ENCODE results near the gene CDH20.

Gene CDH20

DNA sequence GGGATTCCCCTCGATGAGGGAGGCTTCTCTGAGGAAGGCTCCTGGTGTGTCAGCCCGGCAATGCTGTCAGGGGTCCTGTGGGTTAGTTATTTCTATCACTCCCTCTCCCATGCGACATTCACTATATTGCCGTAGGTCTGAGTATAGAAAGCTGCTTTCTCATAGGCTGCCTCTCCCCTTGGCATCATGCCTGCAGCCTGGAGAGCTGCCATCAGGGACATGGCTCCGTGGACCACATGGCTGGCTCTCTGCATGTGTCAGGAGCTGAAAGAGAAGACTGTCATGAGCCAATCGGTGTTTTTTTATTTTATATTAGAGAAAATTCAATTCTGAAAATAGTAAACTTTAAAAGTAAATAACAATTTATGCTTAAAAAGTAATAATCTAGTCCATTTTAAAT lies 198.0 kb downstream of the CDH20 start:
- no peak for DNase-seq (ENCODE audit: low spot score)

DNA sequence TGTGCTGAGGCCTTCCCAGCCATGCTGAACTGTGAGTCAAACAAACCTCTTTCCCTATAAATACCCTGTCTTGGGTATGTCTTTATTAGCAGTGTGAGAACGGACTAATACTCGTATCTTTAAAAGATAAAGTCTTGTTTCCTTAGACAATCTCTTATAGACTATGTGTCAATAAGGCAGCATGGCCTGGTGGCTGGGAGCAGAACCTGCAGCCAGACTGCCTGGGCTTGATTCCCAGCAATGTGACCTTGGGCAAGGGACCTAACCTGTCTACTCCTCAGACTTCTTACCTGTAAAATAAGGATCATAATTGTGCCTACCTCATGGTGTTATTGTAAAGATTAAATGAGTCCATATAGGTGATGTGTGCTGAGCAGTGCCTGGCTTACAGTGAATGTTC lies 198.7 kb downstream of the CDH20 start:
- DNase-seq (ENCODE audit: low spot score): no peak

GRCh38 chr18:61535401-61535800 lies 202.2 kb downstream of the CDH20 start:
- DNase-seq (ENCODE audit: low spot score): no peak

- no peak for DNase-seq (ENCODE audit: low spot score)
Observed at GRCh38 chr18:61541673-61542072, 208.4 kb downstream of the CDH20 start.

DNA sequence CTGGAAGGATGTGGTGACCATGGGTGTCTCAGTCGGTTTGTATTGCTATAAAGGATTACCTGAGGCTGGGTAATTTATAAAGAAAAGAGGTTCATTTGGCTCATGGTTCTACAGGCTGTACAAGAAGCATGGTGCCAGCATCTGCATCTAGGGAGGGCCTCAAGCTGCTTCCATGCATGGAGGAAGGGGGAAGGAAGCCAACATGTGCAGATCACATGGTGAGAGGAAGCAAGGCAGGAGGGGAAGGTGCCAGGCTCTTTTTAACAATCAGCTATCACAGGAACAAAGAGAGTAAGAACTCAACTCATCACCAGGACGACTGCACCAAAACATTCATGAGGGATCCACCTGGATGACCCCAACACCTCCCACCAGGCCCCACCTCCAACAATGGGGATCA lies 209.4 kb downstream of the CDH20 start:
- no peak for DNase-seq (ENCODE audit: low spot score)

- DNase-seq (ENCODE audit: low spot score): no peak
Observed at GRCh38 chr18:61543518-61543917, 210.3 kb downstream of the CDH20 start.

DNA sequence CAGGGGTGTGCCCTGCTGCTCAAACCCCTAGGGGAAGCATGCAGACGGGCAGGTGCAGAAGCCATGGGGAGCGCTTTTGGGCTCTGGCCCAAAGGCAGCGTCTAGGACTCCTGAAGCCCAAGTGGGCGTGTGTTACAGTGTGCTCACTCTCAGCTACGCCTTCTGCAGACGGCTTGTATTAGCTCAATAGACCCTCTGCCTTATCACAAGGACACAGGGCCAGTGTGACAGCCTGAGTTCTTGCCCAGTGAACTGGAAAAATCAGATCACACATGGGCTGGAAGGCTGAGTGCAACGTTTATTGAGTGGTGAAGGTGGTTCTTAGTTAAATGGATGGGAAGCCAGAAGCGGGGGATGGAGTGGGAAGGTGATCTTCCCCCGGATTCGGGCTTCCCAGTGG lies 210.9 kb downstream of the CDH20 start:
- DNase-seq (ENCODE audit: low spot score): no peak

DNA sequence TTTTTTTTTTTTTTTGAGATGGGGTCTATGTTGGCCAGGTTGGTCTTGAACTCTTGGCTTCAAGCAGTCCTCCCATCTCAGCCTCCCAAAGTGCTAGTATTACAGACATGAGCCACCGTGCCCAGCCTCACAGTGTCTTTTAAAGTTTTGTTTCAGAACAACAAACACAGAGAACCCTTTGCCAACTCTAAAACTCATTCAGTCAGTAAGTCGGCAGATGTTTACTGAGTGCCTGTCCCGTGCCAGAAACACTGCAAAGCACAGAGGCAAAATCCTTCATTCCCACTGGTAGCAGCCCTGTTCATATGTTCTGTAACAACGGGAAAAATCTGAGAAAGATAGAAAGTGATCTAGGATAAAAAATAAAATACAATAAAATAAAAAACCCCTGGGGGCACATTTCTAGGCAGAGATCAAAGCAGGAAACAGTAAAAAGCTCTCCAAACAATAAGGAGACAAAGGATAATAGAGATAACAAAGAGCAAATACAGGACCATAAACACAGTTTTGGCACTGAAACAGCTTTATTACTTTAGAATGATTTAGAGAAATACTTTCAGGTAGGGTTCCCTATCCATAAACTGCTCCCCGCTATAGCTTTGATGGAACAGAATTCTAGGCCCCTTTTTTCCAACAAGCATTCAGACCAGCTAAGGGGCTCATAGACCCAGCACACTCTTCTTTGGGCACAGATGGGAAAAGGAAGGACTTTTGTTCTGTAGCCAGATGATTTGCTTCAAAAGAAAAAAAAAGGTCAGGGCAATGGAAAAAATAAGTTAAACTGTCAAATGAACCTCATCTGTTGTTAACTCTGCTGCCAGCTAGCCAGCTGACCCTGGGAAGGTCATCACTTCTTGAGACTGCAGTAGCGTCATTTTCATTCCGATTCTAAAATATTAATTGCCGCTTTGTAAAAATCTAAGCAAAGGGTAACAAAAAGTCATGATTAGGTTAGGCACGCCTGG lies 212.3 kb downstream of the CDH20 start:
- DNase-seq (ENCODE audit: low spot score): no peak

DNA sequence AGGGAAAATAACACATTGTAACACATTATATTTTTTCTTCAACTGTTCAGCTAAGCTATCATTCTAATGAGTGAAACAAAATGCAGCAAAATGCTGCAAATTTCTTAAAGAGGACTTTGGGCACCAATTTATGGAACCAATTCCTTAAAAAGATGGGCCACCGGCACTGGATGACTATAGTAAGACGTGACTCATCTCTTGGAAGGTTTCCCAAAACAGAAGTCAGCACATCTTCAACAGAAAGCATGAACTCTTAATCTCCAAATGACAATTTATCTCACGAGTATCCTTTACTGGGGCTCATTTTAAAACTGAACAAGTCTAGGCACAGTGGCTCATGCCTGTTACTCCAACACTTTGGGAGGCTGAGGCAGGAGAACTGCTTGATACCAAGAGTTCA lies 213.4 kb downstream of the CDH20 start:
- DNase-seq (ENCODE audit: low spot score): no peak

DNA sequence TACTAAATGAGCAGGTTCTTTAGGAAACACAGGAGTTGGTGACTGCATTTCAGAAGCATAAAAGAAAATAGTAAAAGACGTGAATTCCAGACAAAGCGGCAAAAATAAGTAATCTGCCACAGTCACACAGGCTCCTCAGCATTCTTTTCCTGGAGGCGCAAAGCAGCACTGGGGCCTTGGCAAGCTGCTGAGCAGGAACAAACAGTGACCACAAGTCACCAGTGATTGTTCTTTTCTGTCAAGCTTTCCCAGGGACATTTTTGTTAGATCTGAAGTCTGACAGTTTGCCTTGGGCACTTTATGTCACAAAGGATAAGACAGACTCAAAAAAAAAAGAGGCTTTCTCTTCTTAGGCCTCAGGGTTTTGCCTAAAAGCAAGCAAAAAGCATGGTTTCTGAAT lies 216.2 kb downstream of the CDH20 start:
- DNase-seq (ENCODE audit: low spot score): no peak

DNA sequence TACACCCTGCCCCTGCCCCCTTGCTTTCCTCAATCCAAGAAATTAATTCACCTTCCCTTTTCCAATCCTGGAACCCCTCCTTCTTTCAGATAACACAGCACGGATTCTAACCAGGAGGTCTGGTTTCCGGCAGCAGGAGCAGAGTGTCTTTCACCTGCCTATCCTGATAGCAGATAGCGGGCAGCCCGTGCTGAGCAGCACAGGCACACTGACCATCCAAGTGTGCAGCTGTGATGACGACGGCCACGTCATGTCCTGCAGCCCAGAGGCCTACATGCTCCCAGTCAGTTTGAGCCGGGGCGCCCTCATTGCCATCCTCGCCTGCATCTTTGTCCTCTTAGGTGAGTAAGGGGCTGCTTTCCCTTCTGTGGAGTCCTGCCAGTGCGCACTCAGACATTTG lies 216.7 kb downstream of the CDH20 start:
- no peak for DNase-seq (ENCODE audit: low spot score)

GRCh38 chr18:61551586-61551985 lies 218.4 kb downstream of the CDH20 start:
- no peak for DNase-seq (ENCODE audit: low spot score)

- no peak for DNase-seq (ENCODE audit: low spot score)
Observed at GRCh38 chr18:61553045-61553659, 219.9 kb downstream of the CDH20 start.

- no peak for DNase-seq (ENCODE audit: low spot score)
Observed at GRCh38 chr18:61554117-61554776, 221.0 kb downstream of the CDH20 start.

DNA sequence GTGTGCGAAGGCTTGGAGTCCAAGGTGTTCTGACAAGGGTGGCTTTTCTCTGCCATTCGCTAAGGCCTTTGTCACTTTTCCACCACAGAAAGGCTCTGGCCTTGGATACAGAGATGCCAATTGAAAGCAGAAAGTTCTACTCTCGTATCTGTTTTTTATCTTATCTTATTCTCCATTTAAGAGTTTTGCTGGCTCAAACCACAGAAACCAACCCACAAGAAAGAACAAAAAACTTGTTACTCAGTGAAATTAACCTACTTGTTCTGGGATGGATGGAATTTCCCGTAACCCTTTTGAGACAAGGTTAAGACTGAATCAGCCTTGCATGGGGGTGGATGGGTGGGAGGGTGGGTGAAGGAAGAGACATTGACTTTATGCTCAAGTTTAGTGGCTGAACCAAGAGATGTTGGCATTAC lies 221.7 kb downstream of the CDH20 start:
- DNase-seq (ENCODE audit: low spot score): no peak

GRCh38 chr18:61556316-61556715 lies 223.1 kb downstream of the CDH20 start:
- DNase-seq (ENCODE audit: low spot score): no peak

GRCh38 chr18:61556862-61557261 lies 223.6 kb downstream of the CDH20 start:
- DNase-seq (ENCODE audit: low spot score): no peak

GRCh38 chr18:61569176-61569892 lies 236.1 kb downstream of the CDH20 start:
- no peak for DNase-seq (ENCODE audit: low spot score)

- no peak for DNase-seq (ENCODE audit: low spot score)
Observed at GRCh38 chr18:61570070-61570469, 236.8 kb downstream of the CDH20 start.

DNA sequence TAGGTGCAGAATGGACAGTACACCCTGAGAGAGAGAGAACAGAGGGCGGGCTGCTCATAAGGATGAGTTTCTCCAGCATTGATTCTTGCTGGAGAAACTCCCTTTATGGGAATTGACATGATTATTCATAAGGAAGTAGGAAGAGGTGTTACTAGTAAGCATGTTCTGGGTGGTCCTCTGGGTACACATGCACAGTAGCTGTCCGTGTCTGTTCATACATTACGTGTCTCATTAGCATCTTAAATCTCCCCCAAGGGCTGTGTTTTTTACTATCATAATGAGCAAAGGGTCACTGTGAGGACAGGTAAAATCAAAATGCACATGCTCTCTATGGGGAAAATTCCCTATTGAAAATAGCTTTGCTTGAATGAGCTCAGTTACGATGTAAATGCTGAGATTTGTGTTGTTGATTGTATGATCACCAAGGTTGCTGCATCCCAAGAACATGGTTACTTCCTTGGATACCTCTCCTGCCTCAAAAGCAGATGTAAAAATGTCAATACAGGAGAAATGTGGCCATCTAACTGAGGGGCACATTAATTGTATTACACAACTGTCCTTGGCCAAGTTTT lies 238.9 kb downstream of the CDH20 start:
- DNase-seq (ENCODE audit: low spot score): no peak

DNA sequence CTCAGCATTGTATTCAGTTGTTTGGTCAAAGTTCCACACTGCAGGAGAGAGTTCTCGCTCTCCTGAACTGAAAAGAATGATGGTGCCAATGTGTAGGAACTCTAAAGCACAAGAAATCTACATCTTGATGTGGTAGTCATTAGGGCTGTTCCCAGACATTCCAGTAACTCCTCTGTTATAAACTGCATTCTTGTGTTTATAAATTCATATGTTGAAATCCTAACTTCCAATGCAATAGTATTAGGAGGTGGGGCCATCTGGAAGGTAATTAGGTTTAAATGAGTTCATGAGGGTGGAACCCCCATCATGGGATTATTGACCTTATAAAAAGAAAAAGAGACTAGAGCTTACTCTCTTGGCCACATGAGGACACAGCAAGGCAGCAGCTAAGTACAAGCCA lies 239.6 kb downstream of the CDH20 start:
- DNase-seq (ENCODE audit: low spot score): no peak

DNA sequence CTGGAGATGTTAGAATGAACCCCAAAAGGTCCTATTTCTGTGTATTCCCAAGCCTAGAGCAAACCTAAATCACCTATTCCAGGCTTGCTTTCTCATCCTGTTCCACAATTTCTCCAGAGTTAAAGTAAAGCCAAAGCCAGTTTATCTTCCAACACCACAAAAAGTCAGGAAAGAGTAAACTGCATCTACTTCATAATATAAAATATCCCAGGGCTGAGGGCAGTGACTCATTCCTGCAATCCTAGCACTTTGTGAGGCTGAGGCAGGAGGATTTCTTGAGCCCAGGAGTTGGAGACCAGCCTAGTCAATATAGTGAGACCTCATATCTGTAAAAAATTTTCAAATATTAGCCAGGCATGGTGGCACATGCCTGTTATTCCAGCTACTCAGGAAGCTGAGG lies 241.4 kb downstream of the CDH20 start:
- DNase-seq (ENCODE audit: low spot score): no peak

Measured in ecto neural progenitor cell (in vitro differentiated cells).